ENCODE results near the gene GUCY1B1. TPM values are rescaled to one million over a fixed set of nuclear protein-coding genes. Genes with fewer than 3 reads are reported as not detected.

The GUCY1B1 gene
- total RNA-seq, 2 donors from 2014 or later, result 21.1 to 26.8 TPM

DNA sequence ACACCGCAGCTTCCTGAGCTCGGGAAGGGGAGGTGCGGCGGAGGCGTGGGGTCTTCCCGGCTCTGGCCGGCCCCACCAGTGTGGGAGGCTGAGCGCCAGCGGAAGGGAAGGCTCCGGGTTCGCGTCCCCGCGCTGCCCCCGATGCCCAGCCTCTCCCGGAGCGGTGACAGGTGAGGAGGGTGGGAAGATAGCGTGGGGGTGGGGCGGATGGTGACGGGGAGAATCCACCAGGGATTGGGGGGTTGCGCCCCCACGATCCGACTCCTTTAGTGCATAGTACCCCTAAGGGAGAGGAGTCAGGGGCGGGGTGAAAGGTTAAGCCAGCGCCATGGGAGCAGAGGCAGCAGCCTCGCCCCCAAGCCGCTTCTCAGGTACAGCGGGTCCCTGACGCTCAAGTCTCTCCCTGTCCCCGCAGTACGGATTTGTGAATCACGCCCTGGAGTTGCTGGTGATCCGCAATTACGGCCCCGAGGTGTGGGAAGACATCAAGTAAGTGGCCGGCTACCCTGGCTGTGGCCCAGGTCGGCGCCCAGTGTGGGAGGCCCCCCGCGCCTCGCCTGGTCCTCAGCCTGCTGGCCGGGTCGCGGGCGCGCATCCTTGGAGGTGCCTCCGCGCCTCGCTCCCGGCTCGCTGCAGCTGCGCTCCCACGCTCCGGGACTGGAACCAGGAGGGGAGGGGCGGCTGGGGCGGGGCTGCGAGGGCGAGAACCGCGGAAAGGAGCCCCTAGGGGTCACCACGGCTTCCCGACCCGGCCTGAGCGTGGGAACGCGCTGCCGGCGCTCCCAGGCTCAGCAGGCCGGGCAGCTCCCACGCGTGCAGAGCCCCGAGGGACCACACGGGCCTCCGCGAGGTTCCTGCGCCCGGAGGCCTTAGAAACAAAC is 791 bp downstream of the GUCY1B1 start:
- intact Hi-C loops (cut with DNase I), result no loop called here
- DNase-seq (ENCODE audit: low spot score), result peak; percentile 84

DNA sequence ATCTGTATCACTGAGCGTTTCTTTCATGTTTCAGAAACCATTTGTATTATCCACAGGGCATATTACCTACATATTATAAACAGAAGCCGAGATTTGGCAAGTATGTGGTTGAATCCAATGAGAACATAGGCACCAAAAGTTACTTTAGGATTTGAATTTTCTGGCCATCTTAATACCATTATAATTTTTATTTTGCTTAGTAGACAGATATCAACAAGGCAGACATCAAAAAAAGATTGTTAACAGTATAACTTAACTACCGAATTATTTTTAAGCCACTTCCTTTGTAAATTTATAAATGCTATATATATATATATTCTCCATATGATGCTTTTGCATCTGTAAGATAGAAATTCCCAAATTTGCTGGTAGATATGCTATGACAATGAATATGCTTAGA is 2.2 kb downstream of the GUCY1B1 start:
- DNase-seq (ENCODE audit: low spot score), result no peak
- intact Hi-C loops (cut with DNase I), result no loop called here

DNA sequence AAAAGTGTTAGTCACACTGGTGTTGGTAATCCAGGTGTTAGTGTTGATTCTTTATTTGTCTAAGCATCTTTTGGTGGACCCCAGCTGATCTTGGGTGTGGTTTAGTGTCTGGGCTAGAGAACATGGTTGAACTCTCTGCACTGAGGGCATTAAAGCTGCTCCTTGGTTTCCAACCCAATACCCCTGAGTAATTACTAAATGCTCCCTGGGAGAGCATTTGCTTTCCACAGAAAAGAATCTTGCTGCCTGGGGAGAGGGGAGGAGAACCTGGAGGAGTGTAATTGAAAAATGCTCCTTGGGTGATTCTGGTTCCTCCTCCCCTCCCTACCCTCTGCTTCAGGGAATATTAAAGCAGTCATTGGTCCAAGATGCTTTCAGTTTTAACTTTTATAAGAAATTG is 3.1 kb downstream of the GUCY1B1 start:
- DNase-seq (ENCODE audit: low spot score), result no peak
- intact Hi-C loops (cut with DNase I), result no loop called here

DNA sequence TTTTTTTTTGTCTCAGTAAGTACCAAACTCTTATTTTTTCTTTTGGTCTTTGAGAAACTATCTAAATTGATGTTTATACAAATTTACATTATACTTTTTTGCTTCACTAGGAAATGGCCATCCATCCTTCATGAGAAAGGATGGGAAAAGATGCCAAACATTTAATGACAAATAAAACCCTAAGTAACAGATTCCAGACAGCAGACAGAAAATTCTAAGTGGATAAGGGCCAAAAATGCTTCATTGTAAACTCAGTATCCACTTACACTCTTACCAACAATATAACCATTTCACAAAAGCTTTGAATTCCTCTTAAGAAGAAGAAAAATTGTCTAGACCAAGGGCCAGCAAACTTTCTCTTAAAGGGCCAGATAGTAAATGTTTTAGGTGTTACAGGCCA is 3.5 kb downstream of the GUCY1B1 start:
- DNase-seq (ENCODE audit: low spot score), result no peak
- intact Hi-C loops (cut with DNase I), result no loop called here

DNA sequence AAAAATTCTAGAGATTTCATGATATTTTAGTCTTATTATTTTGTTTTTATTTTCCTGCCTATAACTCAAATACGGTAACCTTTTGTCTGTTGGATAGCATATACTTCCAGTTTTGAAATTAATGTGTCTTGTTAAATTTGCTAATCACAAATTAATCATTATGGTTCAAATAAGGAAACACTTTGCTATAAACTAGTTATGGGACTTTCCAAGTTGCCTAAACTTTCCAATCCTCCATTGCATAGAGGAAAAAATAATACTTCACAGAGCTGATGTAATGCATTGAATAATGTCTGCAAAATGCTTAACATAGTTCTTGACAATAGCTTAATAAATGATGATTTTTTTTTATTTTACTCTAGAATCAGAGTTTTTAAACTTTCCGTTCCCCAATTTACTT is 4.7 kb downstream of the GUCY1B1 start:
- DNase-seq (ENCODE audit: low spot score), result no peak
- intact Hi-C loops (cut with DNase I), result no loop called here

DNA sequence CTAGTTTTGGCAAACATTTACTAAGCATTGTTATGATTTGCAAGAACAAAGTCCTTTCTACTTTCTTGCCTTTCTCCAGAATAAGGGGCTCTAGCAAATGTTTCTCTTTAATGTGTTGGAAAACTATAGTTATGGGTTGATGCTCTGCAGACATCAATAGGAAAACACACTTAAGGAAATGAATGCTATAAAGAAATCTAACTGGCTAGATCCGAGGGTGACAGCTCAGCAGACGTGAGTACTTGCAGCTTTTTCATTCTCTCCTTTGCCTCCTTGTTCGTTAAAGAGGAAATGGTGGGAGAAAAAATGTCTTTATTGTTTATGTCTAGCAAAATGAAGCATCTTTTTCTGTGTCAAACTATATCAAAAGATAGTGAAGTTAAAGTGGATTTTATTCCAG is 6.3 kb downstream of the GUCY1B1 start:
- intact Hi-C loops (cut with DNase I), result no loop called here
- no peak for DNase-seq (ENCODE audit: low spot score)

DNA sequence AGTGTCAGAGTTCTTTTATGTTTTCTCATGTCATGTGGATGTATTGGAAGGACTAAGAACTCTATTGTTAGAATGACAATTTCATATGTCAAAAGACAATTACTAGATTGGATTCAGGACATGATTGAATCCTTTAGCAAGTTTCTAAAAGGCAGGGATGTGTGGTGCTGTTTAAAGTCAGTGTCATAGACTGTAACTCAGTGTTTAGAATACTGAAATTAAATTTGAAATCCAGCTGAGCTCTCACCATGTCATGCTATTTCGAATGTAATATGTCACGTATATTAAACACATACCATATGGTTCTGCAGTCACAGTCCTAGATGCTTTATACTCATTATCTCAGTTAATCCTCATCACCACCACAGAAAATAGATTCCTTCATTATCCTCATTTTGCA is 7.8 kb downstream of the GUCY1B1 start:
- no peak for DNase-seq (ENCODE audit: low spot score)
- intact Hi-C loops (cut with DNase I), result no loop called here

DNA sequence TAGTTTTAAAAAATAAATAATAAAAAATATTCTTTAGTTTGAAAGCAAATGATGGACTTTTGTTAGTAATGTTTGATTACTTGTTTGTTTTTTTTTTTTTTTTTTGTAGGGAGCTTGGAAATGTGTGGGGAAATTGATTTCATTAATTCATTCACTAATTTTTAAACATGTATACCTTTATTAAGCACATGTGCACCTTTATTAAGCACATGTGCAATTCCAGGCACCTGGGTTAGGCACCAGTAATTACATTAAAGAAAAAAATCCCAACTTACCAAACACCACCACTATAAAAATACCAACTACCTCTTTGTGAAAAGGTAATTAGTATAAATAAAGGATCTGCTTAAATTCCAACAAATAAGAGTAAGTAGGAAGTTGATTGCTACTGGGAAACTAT is 9.5 kb downstream of the GUCY1B1 start:
- intact Hi-C loops (cut with DNase I), result no loop called here
- DNase-seq (ENCODE audit: low spot score), result no peak

DNA sequence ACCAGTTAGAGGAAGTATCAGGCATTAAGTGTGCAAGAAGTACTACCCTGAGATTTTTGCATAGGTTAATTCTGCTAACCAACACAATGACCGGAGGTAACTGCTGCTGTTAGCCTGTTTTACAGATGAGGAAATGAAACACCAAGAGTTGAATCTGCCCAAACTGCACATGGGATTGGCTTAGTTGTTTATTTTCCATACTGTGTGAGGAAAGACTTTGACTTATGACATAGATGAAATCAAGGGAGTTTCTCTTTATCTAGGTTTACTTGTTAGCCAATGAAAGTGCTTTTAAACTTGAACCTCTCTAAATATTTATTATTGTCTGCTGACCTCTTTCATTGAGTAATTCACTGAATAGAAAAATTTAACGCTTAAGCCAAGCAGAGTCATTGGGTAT is 10.3 kb downstream of the GUCY1B1 start:
- no peak for DNase-seq (ENCODE audit: low spot score)
- intact Hi-C loops (cut with DNase I), result no loop called here

DNA sequence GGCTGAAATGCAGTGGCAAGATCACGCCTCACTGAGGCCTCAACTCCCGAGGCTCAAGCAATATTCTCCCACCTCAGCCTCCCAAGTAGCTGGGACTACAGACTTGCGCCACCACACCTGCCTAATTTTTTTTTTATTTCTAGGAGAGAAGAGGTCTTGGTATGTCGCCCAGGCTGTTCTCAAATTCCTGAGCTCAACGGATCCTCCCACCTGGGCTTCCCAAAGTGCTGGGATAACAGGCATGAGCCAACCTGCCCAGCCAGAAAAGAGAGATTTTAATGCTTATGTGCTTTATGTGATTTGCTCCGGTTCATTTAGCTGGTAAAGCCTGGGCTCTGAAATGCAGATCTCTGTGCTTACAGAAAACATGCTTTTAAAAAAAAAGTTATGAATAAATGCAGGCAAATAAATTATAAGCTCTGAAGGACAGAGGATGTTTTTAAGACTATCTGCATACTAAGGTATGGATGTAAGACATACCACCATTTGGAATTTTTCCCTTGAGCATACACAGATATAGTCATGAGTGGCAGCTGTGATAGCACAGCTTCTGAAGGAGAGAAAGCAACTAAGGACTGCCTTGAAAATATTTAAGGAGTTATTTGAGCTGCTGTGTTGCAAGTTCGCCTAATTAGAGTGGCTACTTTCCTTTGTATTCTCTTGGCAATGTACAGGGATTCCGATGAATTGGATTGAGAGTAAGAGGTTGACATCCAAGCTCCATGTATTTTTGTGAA is 13.8 kb downstream of the GUCY1B1 start:
- intact Hi-C loops (cut with DNase I), result loop anchor here in 1 of 2 donors (10.0 kb wide), 1 partner anchor 328 kb away; no protein-coding TSS in a partner anchor
- no peak for DNase-seq (ENCODE audit: low spot score)

DNA sequence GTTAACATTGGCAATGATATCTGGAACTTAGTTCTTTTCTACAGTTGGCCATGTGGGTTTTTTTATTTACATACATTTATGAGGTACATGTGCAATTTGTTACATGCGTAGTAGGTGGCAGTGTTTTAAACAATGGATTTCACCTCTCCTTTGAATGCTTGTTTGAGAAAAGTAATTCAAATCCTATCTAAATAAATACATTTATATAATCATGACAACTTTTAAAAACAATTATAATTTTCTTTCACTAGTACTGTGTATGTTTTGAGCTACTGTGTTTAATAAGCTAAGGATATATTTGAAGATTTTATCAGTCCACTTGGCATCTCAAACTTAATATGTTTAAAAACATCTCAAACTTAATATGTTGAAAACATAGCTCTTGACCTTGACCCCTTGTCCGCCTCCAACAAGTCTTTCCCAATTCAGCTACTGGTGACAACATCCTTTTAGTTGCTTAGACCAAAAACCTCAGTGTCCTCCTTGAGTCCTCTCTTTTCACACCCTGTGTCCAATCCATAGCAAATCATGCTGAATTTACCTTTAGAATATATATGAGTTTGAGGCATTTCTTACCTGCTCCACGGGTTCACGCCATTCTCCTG is 14.5 kb downstream of the GUCY1B1 start:
- intact Hi-C loops (cut with DNase I), result loop anchor here in 1 of 2 donors (10.0 kb wide), 1 partner anchor 328 kb away; no protein-coding TSS in a partner anchor
- no peak for DNase-seq (ENCODE audit: low spot score)

DNA sequence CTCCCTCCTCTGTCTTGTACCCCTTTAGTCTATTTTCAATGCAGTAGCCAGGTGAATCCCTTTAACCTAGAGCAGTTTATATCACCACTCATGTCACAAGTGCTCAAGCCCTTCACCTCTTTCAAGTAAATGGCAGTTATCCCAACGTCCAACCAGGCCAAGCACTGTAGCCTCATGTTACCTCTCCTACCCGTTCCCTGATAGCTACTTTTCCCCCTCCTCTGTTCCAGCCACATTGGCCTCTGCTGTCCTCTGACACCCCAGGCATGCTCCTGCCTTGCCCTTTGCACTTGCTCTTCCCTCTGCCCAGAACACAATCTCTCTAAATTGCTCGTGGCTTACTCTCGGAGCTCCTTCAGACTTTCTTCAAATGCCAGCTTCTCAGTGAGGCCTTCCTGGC is 15.2 kb downstream of the GUCY1B1 start:
- DNase-seq (ENCODE audit: low spot score), result no peak
- intact Hi-C loops (cut with DNase I), result loop anchor here in 1 of 2 donors (10.0 kb wide), 1 partner anchor 329 kb away; no protein-coding TSS in a partner anchor

DNA sequence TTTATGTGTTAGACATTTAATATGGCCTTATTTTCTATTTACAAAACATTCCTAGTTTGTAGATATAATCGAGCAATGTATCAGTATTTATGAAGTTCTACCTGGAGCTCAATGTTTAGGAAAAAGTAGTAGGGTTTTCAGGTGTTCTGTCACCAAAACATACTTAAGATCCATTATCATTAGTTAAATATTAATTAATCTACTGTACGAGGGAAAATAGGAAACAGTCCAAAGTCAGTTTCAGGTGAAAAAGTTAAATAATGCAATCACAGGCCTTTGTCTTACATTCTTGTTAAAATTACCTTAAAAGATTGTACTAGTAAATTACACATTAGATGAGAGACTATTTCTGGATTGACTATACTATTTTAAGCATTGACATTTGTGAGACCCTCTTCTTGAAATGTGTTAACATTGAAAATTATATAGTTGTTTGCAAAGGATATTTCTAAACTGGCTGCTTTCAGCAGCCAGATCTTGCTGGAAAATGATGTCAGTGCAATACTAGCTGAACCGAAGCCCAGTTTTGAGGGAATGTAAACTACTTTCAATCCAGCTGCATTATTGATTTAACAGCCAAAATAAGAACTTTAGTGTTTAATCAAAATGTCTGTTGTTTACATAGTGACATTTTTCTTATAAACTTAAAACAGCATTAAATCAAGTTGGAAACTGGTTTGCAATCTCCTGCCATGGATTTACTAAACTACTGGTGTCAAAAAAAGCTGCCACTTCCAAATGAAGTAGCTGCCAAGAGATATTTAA is 19.3 kb downstream of the GUCY1B1 start:
- intact Hi-C loops (cut with DNase I), result loop anchor here in 1 of 2 donors (10.0 kb wide), 1 partner anchor 333 kb away; no protein-coding TSS in a partner anchor
- no peak for DNase-seq (ENCODE audit: low spot score)

DNA sequence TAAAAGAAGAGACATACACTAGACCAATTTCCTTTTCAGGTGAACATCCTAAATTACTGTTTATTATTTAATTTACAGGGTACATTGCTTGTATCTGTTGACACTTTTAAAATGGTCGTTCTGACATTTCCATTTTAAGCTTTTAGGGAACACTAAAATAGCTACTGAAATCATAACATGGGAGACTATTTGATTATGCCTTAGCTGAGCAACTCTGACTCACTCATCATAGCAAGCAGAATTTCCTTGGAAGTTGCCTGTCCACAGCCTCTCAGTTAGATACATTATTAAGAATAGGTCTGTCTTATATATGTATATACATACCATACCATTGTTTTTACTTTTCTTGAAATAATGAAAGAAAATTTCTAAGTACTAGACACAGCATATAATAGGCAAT is 22.0 kb downstream of the GUCY1B1 start:
- no peak for DNase-seq (ENCODE audit: low spot score)
- intact Hi-C loops (cut with DNase I), result loop anchor here in 1 of 2 donors (10.0 kb wide), 1 partner anchor 106 kb away; no protein-coding TSS in a partner anchor

DNA sequence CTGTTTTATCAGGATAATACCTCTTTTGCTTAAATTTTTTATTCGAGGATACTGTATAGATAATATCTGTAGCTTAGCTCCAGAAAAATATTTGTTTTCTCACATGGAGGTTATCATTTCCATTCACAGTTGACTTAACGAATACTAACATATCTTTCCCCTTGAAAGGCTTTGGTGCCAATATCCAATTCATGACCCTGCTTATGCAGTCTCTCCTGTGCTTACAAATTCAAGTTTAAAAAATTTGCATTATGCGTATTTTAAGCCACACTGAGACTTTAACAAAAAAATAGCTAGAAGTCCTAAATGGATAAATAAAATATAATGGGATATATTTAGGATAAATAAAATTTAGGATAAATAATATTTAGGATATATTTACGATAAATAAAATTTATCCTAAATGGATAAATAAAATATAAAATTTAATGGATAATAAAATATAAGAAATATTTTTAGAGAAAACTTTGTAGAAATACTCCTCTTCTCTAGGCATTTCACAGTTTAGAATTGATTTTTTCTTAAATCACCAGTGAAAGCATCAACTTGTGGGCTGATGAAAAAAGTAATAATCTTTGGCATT is 22.5 kb downstream of the GUCY1B1 start:
- intact Hi-C loops (cut with DNase I), result loop anchor here in 1 of 2 donors (10.0 kb wide), 1 partner anchor 107 kb away; no protein-coding TSS in a partner anchor
- DNase-seq (ENCODE audit: low spot score), result no peak

DNA sequence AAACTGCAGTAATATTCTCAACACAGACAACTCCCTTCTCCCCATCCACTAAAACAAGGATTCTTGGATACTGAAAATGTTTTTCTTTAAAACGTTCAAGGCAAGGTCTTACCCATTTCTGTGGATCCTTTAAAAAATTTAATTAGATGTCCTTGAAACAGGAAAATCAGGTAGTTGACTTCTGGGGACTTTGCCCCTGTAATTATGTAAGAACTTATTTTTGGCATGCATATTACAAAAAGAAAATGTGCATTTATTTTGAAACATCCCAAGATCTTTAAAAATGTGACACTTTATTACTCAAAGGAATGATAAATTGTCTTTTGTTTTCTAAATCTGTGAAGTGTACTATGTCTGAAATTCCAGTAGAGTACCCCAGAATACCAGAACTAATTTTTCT is 25.8 kb downstream of the GUCY1B1 start:
- no peak for DNase-seq (ENCODE audit: low spot score)
- intact Hi-C loops (cut with DNase I), result loop anchor here in 1 of 2 donors (10.0 kb wide), 1 partner anchor 110 kb away; no protein-coding TSS in a partner anchor

DNA sequence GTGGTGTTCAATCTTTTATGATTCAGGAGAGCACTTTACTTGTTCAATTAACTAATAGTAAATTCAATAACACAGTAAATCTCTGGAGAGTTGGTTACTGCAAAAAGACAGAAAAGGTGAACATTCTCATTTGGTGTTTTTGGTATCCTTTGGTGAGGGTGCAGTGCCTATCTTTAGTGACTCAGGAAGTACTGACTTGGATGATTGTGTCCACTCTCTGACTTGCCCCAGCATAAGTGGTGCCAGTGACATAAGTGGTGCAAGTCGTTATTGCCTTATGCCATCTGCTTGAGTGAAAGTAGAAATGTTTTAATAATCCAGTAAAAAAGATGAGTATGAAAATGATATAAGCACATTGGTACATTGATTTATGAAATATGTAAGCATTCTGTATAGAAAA is 27.0 kb downstream of the GUCY1B1 start:
- DNase-seq (ENCODE audit: low spot score), result no peak
- intact Hi-C loops (cut with DNase I), result loop anchor here in 1 of 2 donors (10.0 kb wide), 1 partner anchor 111 kb away; no protein-coding TSS in a partner anchor

DNA sequence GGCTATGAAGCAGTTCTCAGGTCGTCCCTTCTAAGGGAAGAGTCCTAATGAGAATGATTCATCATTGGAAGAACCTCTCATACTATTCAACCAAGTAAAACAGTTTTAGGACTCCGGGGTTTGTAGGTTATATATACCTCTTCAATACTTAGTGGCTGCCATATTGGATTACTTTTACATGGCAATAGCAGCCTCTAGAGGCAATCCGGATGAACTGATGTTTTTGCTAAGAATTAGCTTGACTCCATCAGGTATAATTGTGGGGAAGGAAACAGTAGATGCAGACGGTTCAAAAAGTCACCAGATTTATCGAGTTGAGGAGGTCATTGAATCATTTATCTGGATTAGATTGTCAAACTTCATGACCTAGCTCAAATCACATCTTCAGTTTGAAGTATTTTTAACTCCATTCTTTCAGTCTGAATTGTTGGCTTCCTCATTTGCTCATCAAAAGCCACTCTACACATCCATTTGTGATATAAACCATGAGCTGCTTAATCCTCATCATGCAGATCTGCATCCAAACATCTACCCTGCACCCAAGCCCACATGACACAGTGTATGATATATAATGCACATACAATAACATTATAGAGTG is 28.4 kb downstream of the GUCY1B1 start:
- intact Hi-C loops (cut with DNase I), result loop anchor here in 1 of 2 donors (10.0 kb wide), 1 partner anchor 112 kb away; no protein-coding TSS in a partner anchor
- no peak for DNase-seq (ENCODE audit: low spot score)

All from posterior vena cava (tissue), 2 donors.